HG03354 (cell line): Measurements from ENCODE around the gene RBM44.
"Not testable (repeated sequence)": the region's sequence is repeated elsewhere in the genome, so short reads cannot be mapped to it uniquely, and the experiment has no call there.

Experiments used
- ATAC-seq: cut with Tn5 transposase; IDR thresholded peaks from one replicate; pipeline ENCODE4 v1.9.1; 2021; ENCODE audit warnings: mild to moderate bottlenecking; ENCODE audit not compliant: unreplicated experiment, poor library complexity, severe bottlenecking

Gene RBM44

GRCh38 chr2:237867465-237867864, 68.9 kb downstream of the RBM44 start:
- ATAC-seq = no peak

GRCh38 chr2:237868074-237868473, 69.5 kb downstream of the RBM44 start:
- ATAC-seq = not testable (repeated sequence)

- no peak for ATAC-seq
Observed at GRCh38 chr2:237868631-237869342, 70.2 kb downstream of the RBM44 start.

GRCh38 chr2:237869343-237870102, 70.9 kb downstream of the RBM44 start:
- ATAC-seq = no peak

GRCh38 chr2:237870126-237870525, 71.5 kb downstream of the RBM44 start:
- no peak for ATAC-seq

- ATAC-seq = no peak
Observed at GRCh38 chr2:237870754-237871651, 72.4 kb downstream of the RBM44 start.

- no peak for ATAC-seq
Observed at GRCh38 chr2:237872178-237872887, 73.8 kb downstream of the RBM44 start.

GRCh38 chr2:237873421-237873831, 74.8 kb downstream of the RBM44 start:
- no peak for ATAC-seq

GRCh38 chr2:237873897-237874551, 75.4 kb downstream of the RBM44 start:
- no peak for ATAC-seq

GRCh38 chr2:237874585-237875161, 76.1 kb downstream of the RBM44 start:
- ATAC-seq = no peak

- no peak for ATAC-seq
Observed at GRCh38 chr2:237875256-237876060, 76.9 kb downstream of the RBM44 start.

GRCh38 chr2:237876061-237876526, 77.5 kb downstream of the RBM44 start:
- no peak for ATAC-seq

GRCh38 chr2:237876532-237876931, 78.0 kb downstream of the RBM44 start:
- ATAC-seq = no peak

- no peak for ATAC-seq
Observed at GRCh38 chr2:237876951-237877491, 78.4 kb downstream of the RBM44 start.

GRCh38 chr2:237877576-237878307, 79.2 kb downstream of the RBM44 start:
- no peak for ATAC-seq

GRCh38 chr2:237878321-237879057, 79.9 kb downstream of the RBM44 start:
- no peak for ATAC-seq
